ENCODE measurements around the gene BTBD9.

BTBD9 gene

DNA sequence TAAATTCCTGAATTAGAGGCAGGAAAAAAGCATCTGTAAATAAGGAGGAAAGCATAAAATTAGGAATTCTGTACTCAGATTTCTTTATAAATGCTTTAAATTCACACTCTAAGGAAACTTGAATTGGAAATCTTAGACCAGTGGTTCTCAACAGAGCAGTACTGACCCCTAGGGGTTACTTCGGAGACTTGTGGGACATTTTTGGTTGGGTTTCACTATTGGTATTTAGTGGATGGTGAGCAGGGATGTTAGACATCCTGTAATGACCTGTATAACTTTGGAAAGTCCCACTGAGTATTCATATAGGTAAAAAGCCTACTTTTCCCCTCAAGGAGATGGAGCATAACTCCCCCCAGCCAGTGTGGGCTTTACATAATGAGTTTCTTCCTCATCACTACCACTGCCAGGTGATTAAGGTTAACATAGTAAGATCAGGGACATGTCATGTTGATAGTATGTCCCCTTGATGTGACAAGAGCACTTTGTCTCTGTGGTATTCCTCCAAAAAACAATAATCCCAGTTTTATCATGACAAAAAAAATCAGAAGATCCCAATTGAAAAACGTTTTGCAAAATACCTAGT is 32.2 kb upstream of the BTBD9 start (continued):
- TF ChIP-seq CSDC2 (CRISPR knock-in tag; IDR thresholded peaks at IDR 0.05), result no peak
- no peak for TF ChIP-seq ESRRG (CRISPR knock-in tag; IDR thresholded peaks at IDR 0.05)
- no peak for TF ChIP-seq ARNTL (CRISPR knock-in tag; IDR thresholded peaks at IDR 0.05; ENCODE audit: borderline replicate concordance, low read depth)

DNA sequence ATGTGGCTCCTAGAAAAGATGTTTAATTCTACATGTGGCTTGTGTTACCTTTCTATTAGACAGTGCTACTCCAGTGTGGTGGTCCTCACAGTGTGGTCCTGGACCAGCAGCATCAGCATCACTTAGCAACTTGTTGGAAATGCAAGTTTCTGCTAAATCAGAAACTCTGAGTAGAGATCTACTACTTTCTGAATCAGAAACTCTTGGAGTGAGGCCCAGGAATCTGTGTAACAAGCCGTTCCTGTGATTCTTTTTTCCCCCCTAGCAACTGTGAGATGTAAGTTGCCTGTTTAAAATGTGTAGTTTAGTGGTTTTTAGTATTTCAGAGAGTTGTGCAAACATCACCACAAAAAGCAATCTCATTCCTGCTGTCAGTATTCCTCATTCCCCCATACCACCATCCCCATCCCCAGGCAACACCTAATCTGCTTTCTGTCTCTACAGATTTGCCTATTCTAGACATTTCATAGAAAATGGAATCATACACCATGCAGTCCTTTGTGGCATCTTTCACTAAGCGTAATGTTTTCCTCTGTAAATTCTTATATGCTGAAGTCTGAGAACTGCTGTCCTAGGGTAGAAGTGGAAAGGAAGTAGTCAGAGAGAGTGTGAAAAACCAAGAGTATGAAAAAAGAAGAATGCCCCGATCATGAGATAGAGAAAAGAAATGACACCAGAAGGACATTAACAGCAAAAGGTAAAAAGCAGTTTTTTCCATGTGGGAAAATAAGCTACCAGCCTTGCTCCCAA is 18.9 kb upstream of the BTBD9 start:
- TF ChIP-seq ZFP3 (CRISPR knock-in tag; IDR thresholded peaks at IDR 0.05), result no peak
- TF ChIP-seq GLIS3 (CRISPR knock-in tag; IDR thresholded peaks at IDR 0.05), result no peak
- TF ChIP-seq RARB (CRISPR knock-in tag; IDR thresholded peaks at IDR 0.05), result no peak
- TF ChIP-seq ESRRG (CRISPR knock-in tag; IDR thresholded peaks at IDR 0.05), result no peak
- no peak for TF ChIP-seq OSR1 (CRISPR knock-in tag; IDR thresholded peaks at IDR 0.05)
- no peak for TF ChIP-seq ZFP30 (CRISPR knock-in tag; IDR thresholded peaks at IDR 0.05)
- no peak for TF ChIP-seq TCF4 (CRISPR knock-in tag; IDR thresholded peaks at IDR 0.05; ENCODE audit: borderline replicate concordance)
- TF ChIP-seq, protein P1, sequence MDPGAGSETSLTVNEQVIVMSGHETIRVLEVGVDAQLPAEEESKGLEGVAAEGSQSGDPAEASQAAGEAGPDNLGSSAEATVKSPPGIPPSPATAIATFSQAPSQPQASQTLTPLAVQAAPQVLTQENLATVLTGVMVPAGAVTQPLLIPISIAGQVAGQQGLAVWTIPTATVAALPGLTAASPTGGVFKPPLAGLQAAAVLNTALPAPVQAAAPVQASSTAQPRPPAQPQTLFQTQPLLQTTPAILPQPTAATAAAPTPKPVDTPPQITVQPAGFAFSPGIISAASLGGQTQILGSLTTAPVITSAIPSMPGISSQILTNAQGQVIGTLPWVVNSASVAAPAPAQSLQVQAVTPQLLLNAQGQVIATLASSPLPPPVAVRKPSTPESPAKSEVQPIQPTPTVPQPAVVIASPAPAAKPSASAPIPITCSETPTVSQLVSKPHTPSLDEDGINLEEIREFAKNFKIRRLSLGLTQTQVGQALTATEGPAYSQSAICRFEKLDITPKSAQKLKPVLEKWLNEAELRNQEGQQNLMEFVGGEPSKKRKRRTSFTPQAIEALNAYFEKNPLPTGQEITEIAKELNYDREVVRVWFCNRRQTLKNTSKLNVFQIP (CRISPR knock-in tag; IDR thresholded peaks at IDR 0.05; ENCODE audit: borderline replicate concordance, low read depth), result no peak
- ATAC-seq, result no peak

DNA sequence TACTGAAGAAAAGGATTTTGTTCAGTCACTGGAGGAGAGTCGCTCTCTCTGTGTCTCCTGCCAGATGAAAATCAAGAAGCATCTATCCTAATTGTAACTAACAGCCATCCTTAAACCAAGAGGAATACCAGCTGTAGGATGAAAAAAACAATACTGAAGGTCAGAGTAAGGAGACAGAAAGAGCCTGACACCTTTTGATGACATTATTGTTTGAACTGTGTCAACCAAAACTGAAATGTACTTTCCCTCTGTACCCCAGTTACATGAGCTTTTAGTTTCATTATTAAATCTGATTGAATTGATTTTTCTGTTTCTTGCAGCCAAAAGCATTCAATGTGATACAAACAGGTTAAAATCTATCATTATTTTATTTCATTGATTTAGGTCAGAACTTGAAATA is 17.2 kb upstream of the BTBD9 start:
- no peak for TF ChIP-seq ZNF8 (CRISPR knock-in tag; IDR thresholded peaks at IDR 0.05)
- TF ChIP-seq TOX (CRISPR knock-in tag; IDR thresholded peaks at IDR 0.05; ENCODE audit: borderline replicate concordance), result no peak
- TF ChIP-seq ZFP30 (CRISPR knock-in tag; IDR thresholded peaks at IDR 0.05), result no peak
- TF ChIP-seq, protein P2, sequence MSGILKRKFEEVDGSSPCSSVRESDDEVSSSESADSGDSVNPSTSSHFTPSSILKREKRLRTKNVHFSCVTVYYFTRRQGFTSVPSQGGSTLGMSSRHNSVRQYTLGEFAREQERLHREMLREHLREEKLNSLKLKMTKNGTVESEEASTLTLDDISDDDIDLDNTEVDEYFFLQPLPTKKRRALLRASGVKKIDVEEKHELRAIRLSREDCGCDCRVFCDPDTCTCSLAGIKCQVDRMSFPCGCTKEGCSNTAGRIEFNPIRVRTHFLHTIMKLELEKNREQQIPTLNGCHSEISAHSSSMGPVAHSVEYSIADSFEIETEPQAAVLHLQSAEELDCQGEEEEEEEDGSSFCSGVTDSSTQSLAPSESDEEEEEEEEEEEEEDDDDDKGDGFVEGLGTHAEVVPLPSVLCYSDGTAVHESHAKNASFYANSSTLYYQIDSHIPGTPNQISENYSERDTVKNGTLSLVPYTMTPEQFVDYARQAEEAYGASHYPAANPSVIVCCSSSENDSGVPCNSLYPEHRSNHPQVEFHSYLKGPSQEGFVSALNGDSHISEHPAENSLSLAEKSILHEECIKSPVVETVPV (CRISPR knock-in tag; IDR thresholded peaks at IDR 0.05), result no peak
- no peak for TF ChIP-seq ESRRG (CRISPR knock-in tag; IDR thresholded peaks at IDR 0.05)
- TF ChIP-seq, protein P3, sequence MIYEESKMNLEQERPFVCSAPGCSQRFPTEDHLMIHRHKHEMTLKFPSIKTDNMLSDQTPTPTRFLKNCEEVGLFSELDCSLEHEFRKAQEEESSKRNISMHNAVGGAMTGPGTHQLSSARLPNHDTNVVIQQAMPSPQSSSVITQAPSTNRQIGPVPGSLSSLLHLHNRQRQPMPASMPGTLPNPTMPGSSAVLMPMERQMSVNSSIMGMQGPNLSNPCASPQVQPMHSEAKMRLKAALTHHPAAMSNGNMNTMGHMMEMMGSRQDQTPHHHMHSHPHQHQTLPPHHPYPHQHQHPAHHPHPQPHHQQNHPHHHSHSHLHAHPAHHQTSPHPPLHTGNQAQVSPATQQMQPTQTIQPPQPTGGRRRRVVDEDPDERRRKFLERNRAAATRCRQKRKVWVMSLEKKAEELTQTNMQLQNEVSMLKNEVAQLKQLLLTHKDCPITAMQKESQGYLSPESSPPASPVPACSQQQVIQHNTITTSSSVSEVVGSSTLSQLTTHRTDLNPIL (CRISPR knock-in tag; IDR thresholded peaks at IDR 0.05; ENCODE audit: low read depth), result no peak
- TF ChIP-seq CSDC2 (CRISPR knock-in tag; IDR thresholded peaks at IDR 0.05), result no peak
- no peak for TF ChIP-seq ARNTL (CRISPR knock-in tag; IDR thresholded peaks at IDR 0.05; ENCODE audit: borderline replicate concordance, low read depth)
- TF ChIP-seq, protein P1 (CRISPR knock-in tag; IDR thresholded peaks at IDR 0.05; ENCODE audit: borderline replicate concordance, low read depth), result no peak
- no peak for TF ChIP-seq ZC3H10 (CRISPR knock-in tag; IDR thresholded peaks at IDR 0.05)
- no peak for TF ChIP-seq ISL1 (CRISPR knock-in tag; IDR thresholded peaks at IDR 0.05)
- no peak for ATAC-seq

DNA sequence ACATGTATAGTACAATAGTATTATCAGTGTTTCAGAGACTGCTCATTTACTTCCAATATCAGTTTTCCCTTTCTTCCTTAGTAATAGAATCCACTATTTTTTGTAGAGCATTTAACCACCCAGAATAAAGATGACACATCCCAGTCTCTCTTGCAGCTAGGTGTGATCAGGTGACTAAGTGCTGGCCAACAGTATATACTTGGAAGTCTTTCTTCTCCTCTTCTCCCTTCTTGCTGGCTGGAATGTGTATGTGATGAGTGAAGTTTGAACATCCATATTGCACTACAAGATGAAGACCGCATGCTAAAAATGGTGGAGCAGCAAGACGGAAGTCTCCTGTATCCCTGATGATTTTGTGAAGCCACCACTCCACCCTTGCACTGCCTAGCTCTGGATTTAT is 14.5 kb upstream of the BTBD9 start:
- ATAC-seq, result no peak
- no peak for TF ChIP-seq TOX (CRISPR knock-in tag; IDR thresholded peaks at IDR 0.05; ENCODE audit: borderline replicate concordance)
- TF ChIP-seq ARNTL (CRISPR knock-in tag; IDR thresholded peaks at IDR 0.05; ENCODE audit: borderline replicate concordance, low read depth), result no peak
- TF ChIP-seq, protein P3 (CRISPR knock-in tag; IDR thresholded peaks at IDR 0.05; ENCODE audit: low read depth), result no peak
- TF ChIP-seq ZNF8 (CRISPR knock-in tag; IDR thresholded peaks at IDR 0.05), result no peak
- TF ChIP-seq, protein P4, sequence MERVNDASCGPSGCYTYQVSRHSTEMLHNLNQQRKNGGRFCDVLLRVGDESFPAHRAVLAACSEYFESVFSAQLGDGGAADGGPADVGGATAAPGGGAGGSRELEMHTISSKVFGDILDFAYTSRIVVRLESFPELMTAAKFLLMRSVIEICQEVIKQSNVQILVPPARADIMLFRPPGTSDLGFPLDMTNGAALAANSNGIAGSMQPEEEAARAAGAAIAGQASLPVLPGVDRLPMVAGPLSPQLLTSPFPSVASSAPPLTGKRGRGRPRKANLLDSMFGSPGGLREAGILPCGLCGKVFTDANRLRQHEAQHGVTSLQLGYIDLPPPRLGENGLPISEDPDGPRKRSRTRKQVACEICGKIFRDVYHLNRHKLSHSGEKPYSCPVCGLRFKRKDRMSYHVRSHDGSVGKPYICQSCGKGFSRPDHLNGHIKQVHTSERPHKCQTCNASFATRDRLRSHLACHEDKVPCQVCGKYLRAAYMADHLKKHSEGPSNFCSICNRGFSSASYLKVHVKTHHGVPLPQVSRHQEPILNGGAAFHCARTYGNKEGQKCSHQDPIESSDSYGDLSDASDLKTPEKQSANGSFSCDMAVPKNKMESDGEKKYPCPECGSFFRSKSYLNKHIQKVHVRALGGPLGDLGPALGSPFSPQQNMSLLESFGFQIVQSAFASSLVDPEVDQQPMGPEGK (CRISPR knock-in tag; IDR thresholded peaks at IDR 0.05; ENCODE audit: borderline replicate concordance), result no peak
- no peak for TF ChIP-seq ESRRG (CRISPR knock-in tag; IDR thresholded peaks at IDR 0.05)
- no peak for TF ChIP-seq OSR1 (CRISPR knock-in tag; IDR thresholded peaks at IDR 0.05)
- no peak for TF ChIP-seq ISL1 (CRISPR knock-in tag; IDR thresholded peaks at IDR 0.05)
